ENCODE results near the gene MINDY4B. TPM values are rescaled to one million over a fixed set of nuclear protein-coding genes. Genes with fewer than 3 reads are reported as not detected.

The MINDY4B gene
- total RNA-seq, 4 donors from 2014 or later, result not detected

- no peak for DNase-seq (ENCODE audit: low spot score)
- no peak for TF ChIP-seq CTCF (IDR thresholded peaks at IDR 0.05)
- ATAC-seq (ENCODE audit: low FRiP score), result no peak
Observed at GRCh38 chr3:150917951-150918350, 12.7 kb upstream of the MINDY4B start.

GRCh38 chr3:150913133-150913922 lies 8.1 kb upstream of the MINDY4B start:
- no peak for ATAC-seq (ENCODE audit: low FRiP score)
- TF ChIP-seq CTCF (IDR thresholded peaks at IDR 0.05), result no peak
- DNase-seq (ENCODE audit: low spot score), result no peak

DNA sequence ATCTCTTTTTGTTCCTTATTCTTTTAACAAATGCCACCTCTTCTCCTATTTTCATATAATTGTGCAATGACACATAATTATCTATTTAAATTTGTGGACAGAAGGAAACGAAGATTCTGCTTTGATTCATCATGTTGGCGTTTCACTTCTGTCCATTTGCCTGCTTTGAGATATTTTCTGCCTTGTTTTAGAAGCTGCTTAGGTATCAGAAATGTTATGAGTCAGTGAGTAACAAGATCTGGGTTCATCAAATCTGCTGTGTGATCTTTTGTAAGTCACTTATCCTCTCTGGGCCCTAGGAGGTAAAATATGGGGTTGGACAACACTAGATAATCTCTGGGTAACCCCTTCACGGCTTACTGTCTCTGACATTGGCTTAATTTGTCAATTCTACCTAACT lies 7.3 kb upstream of the MINDY4B start:
- ATAC-seq (ENCODE audit: low FRiP score), result no peak
- TF ChIP-seq CTCF (IDR thresholded peaks at IDR 0.05), result no peak
- DNase-seq (ENCODE audit: low spot score), result no peak

- DNase-seq (ENCODE audit: low spot score) (no peak), ATAC-seq (ENCODE audit: low FRiP score) (no peak)
- TF ChIP-seq CTCF (IDR thresholded peaks at IDR 0.05), result no peak
Observed at GRCh38 chr3:150911771-150912170, 6.5 kb upstream of the MINDY4B start.

DNA sequence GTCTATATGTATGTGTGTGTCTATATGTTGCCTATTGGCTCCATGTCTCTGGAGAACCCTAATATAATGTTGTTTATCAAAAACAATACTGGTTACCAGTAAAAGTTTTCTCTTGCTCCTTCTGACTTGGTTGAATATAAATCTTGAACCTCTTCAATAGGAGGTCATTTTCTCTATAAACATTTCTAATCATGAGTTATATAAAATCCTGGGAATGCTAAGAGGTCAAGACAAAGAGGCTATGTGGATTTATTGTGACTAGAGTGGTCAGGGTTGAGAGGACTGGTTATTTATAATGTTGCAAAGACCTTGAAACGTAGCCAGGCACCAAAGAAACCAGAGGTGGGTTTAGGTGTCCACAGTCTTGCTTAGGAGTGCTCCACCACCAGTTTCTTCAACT lies 1.2 kb upstream of the MINDY4B start:
- no peak for ATAC-seq (ENCODE audit: low FRiP score)
- no peak for TF ChIP-seq CTCF (IDR thresholded peaks at IDR 0.05)

GRCh38 chr3:150905746-150906145 lies 507 bp upstream of the MINDY4B start:
- no peak for TF ChIP-seq CTCF (IDR thresholded peaks at IDR 0.05)
- DNase-seq (ENCODE audit: low spot score), result no peak
- no peak for ATAC-seq (ENCODE audit: low FRiP score)

More for the DNA sequence above, 1.2 kb upstream of the MINDY4B start:
- no peak for DNase-seq (ENCODE audit: low spot score)

DNA sequence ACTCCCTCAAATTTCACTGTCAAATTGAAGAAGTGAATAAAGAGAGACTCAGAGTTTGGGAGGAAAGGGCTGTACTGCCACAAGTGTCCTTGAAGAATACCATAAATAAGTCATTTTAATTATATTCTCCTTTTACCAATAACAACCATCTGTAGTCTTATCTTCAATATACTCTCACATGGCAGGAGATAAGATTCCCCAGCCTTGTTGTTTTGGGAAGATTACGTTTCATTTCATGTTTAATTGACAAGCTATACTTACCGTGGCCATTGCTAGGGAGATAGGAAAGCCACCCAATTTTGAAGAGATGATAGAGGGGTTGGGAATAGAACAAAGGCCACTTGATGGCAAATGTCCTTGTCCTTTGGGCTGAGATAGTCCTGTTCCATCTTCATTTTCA lies 2.3 kb downstream of the MINDY4B start:
- DNase-seq (ENCODE audit: low spot score) (no peak), ATAC-seq (ENCODE audit: low FRiP score) (no peak)
- TF ChIP-seq CTCF (IDR thresholded peaks at IDR 0.05), result no peak
